ENCODE results near the gene NEK9.
"Not testable (repeated sequence)": the region's sequence is repeated elsewhere in the genome, so short reads cannot be mapped to it uniquely, and the experiment has no call there.

Gene NEK9

GRCh38 chr14:75143761-75144527 lies 17.1 kb upstream of the NEK9 start:
- DNase-seq: no peak

GRCh38 chr14:75142494-75142893 lies 15.6 kb upstream of the NEK9 start:
- no peak for DNase-seq

GRCh38 chr14:75141967-75142366 lies 15.1 kb upstream of the NEK9 start:
- no peak for DNase-seq

DNA sequence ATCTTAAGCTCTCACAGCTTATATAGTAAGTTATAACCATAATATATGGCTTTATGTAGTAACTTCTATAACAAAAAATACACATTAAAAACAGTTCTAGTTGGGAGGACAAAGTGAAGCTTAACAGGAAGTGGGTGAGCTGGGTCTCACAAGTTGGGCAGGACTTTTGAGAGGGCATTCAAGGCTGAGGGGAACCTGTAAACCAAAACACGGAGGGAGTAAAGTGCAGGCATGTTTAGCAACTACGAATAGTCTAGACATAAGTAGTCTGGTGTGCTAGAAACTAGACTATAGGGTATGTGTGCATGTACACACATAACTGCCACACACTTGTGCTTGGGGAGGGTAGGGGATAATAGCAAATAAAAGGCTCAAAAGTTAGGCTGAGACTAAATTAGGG lies 14.2 kb upstream of the NEK9 start:
- DNase-seq: no peak

GRCh38 chr14:75140620-75141019 lies 13.8 kb upstream of the NEK9 start:
- DNase-seq: no peak

DNA sequence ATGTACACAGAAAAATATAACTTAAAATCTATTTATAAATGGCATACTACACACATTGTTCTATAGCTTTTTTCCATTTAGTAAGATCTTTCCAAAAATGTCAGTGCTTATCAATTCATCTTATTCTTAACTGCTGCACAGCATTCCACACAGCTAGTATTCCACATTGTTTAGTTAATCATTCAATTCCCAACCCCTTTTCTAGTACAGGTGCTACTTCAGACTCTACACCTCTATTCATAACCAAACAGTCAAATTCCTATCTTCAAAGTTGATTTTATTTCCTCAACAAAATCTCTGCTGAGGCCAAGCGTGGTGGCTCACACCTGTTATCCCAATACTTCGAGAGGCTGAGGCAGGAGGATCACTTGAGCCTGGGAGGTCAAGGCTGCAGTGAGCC lies 12.3 kb upstream of the NEK9 start:
- no peak for DNase-seq

DNA sequence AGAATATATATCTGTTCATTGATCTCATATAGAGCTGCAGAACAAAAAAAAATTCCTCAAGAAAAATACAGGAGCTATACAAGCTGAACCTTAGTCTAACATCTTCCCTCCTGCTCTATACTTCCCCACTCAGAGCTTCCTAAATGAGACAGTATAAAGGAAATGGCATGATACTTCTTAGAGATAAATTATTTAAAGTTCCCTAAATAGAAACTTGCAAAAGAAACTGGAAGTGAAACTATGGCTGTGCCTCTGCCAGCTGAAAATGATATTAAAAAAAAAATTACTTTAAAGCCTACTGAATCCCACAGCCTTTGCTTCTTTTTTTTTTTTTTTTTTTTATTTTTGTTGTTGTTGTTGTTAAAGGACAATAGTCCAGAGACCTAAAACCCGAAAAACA lies 11.6 kb upstream of the NEK9 start:
- no peak for DNase-seq

GRCh38 chr14:75134644-75135043 lies 7.8 kb upstream of the NEK9 start:
- DNase-seq: no peak

- no peak for DNase-seq
These were observed 6.7 kb upstream of the NEK9 start for GRCh38 chr14:75133597-75133996.

GRCh38 chr14:75132382-75133086 lies 5.7 kb upstream of the NEK9 start:
- peak; percentile 55 for DNase-seq

DNA sequence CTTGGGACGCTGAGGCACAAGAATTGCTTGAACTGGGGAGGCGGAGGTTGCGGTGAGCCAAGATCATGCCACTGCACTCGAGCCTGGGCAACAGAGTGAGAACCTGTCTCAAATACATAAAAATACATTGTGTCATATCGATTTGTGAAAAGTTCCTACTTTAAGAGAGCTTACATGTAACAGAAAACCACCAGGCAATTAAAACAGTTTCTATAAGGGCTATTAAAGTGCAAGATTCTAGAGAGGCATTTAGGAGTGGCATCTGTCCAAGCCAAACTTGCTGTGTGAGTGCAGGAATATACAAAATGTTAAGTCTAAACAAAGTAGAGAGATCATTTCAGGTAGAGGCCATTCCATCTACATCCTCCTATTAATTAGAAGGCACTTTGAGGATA lies 1.7 kb upstream of the NEK9 start:
- no peak for DNase-seq

- DNase-seq: no peak
These were observed 1.2 kb upstream of the NEK9 start for GRCh38 chr14:75127903-75128595.

DNA sequence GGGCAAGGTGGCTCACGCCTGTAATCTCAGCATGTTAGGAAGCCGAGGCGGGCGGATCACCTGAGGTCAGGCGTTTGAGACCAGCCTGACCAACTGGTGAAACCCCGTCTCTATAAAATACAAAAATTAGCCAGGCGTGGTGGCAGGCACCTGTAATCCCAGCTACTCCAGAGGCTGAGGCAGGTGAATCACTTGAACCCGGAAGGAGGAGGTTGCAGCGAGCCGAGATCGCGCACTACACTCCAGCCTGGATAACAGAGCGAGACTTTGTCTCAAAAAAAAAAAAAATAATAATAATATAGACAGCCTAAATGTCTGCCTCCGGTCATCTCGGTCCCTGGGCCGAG lies 599 bp upstream of the NEK9 start:
- not testable (repeated sequence) for DNase-seq

- DNase-seq: peak; percentile 8
These were observed 715 bp downstream of the NEK9 start for GRCh38 chr14:75126121-75126544.

- no peak for DNase-seq
These were observed 1.2 kb downstream of the NEK9 start for GRCh38 chr14:75125617-75126016.

DNA sequence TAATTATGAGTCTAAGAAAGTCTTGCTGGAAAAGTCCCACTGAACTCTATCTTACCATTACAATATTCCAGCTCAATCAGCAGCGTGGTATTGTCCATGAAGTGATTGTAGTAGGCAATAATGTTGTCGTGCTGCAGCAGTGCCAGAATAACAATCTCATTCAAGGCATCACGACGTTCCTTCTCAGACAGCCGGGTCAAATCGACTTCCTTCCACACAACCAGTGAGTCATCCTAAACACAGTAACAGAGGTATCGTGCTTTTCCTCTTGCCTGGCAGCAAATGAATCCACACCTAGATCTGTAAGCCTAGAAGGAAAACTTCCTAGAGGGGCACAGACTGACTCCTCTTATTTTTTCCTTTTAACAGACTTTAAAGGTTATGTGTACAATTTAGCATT lies 2.9 kb downstream of the NEK9 start:
- peak; percentile 8 for DNase-seq

DNA sequence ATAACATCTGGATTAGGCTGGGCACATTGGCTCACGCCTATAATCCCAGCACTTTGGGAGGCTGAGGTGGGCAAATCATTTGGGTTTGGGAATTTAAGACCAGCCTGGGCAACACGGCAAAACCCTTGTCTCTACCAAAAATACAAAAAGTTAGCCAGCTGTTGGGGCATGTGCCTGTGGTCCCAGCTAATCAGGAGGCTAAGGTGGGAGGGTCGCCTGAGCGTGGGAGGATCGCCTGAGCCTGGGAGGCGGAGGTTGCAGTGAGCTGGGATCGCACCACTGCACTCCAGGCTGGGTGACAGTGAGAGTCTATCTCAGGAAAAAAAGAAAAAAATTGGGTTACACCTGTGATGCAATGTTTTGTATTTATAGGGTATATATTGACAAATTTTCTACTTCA lies 5.3 kb downstream of the NEK9 start:
- no peak for DNase-seq

GRCh38 chr14:75120541-75121291 lies 6.1 kb downstream of the NEK9 start:
- no peak for DNase-seq

GRCh38 chr14:75119056-75119455 lies 7.8 kb downstream of the NEK9 start:
- no peak for DNase-seq

GRCh38 chr14:75113932-75114539 lies 12.8 kb downstream of the NEK9 start:
- no peak for DNase-seq

GRCh38 chr14:75109877-75110276 lies 17.0 kb downstream of the NEK9 start:
- DNase-seq: no peak

DNA sequence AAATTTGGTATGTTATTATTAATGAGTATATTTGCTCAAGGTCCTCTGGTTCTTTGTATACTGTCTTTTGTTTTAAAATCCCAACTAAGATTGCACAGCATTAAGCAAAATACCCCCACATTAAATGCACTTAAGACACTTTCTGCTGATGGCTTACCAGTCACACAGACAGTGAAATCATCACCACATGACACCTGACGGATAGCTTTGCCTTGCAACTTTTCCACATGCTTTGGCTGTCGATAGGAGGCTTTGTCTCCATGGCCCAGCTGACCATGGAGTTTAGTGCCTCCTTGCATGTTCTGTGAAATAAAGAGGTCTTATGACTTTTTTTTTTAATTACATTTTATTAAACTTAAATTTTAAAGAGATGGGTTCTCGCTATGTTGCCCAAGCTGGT lies 19.7 kb downstream of the NEK9 start:
- no peak for DNase-seq

DNA sequence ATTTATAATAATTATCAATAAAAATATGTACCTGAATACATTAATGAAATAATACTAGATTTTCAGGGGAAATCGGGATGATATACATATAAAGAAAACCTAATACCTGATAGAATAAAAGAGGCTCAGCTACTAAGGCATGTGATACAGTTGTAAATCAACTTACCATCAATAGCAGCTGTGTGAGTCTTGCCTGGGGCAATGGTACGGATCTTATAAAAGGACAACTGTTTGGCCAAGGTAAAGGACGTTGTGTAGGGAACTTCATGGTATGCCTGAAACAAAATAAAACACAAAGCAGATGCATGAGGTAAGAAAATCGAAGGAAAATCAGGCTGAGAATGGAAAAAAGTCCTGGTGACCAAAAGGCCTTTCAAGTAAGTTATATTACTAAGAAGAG lies 25.4 kb downstream of the NEK9 start:
- DNase-seq: no peak

All from effector CD4-positive, alpha-beta T cell (primary cell).